Tibial nerve (tissue), 4 donors: ENCODE data around the gene SPTBN4. TPM values are rescaled to one million over a fixed set of nuclear protein-coding genes. Genes with fewer than 3 reads are reported as not detected.

Experiments
- DNase-seq, 2 donors: peaks; one replicate each; pipeline ENCODE4 v3.0.0-alpha.2; 2019; ENCODE audit warnings: low spot score in 2 of 2
- H3K27ac ChIP-seq, 4 donors: fragments of 200-600 bp; sonication (generic) in 3 of 4; one replicate each; pipeline ENCODE4 v1.5.1; 2017 to 2019; ENCODE audit warnings: mild to moderate bottlenecking in 1 of 4
- H3K27me3 ChIP-seq, 2 donors: fragments of 200-600 bp; sonication (generic) in 1 of 2; one replicate each; pipeline versions ENCODE4 v1.5.1 to v1.6.0; 2017 to 2019
- H3K36me3 ChIP-seq, 3 donors: fragments of 200-600 bp; sonication (generic); one replicate each; pipeline ENCODE4 v1.5.1; 2018 to 2019
- H3K4me1 ChIP-seq, 4 donors: fragments of 200-600 bp; sonication (generic) in 3 of 4; one replicate each; pipeline ENCODE4 v1.5.1; 2017 to 2019
- H3K4me3 ChIP-seq, 4 donors: fragments of 200-600 bp; sonication (generic) in 3 of 4; one replicate each; pipeline ENCODE4 v1.5.1; 2017 to 2019; ENCODE audit warnings: mild to moderate bottlenecking in 1 of 4, moderate library complexity in 1 of 4
- H3K9me3 ChIP-seq, 4 donors: fragments of 200-600 bp; sonication (generic) in 3 of 4; one replicate each; pipeline ENCODE4 v1.5.1; 2017 to 2019
- CTCF ChIP-seq, 5 experiments: fragments of 200-600 bp in 3 of 5; fragments of 450-650 bp in 2 of 5; sonication (generic) in 3 of 5; IDR thresholded peaks; one replicate each; pipeline ENCODE4 v1.5.1; 2016 to 2019; ENCODE audit warnings: antibody characterized with exemption in 5 of 5, mild to moderate bottlenecking in 3 of 5, moderate library complexity in 2 of 5
- EP300 ChIP-seq, 2 donors: sonication (generic); formaldehyde crosslinking; IDR thresholded peaks; one replicate each; pipeline ENCODE4 v1.6.1; 2017; ENCODE audit warnings: antibody characterized with exemption in 2 of 2, mild to moderate bottlenecking in 1 of 2
- POLR2A ChIP-seq, 2 donors: fragments of 450-650 bp; IDR thresholded peaks; one replicate each; pipeline ENCODE4 v1.6.1; 2017; ENCODE audit warnings: antibody characterized with exemption in 2 of 2, mild to moderate bottlenecking in 2 of 2, moderate library complexity in 2 of 2
- WGBS, 2 donors: methylation state at CpG; one replicate each; pipeline ENCODE4 v1.1.5; 2018; 5-methylcytosine and 5-hydroxymethylcytosine counted together
- total RNA-seq, 4 donors: library from RNA; depleted of rRNA; stranded (reverse); fragments of >200 nt; gene quantifications; one replicate each; pipeline ENCODE4 v1.1.0, GENCODE V29; 2016

The SPTBN4 gene
- total RNA-seq, 4 donors from 2014 or later: 14.9 to 24.0 (median 19.7) TPM

- peak overlapping the region in 3 of 4 donors; percentile 36 to 90 (median 52) for H3K4me3 ChIP-seq
- H3K4me1 ChIP-seq: peaks cover 0 to 95% (median 72%) of the 10 kb centered on the region in 4 donors
- no peaks in the 10 kb centered on the region for H3K9me3 ChIP-seq
- no peak for TF ChIP-seq POLR2A (IDR thresholded peaks at IDR 0.05)
- TF ChIP-seq EP300 (IDR thresholded peaks at IDR 0.05): no peak
- TF ChIP-seq CTCF (IDR thresholded peaks at IDR 0.05): no peak
- peaks cover 0 to 6% of the 10 kb centered on the region in 2 donors for H3K27me3 ChIP-seq
- no peak for DNase-seq
- H3K36me3 ChIP-seq: no peaks in the 10 kb centered on the region
- WGBS, 2 donors: 36 to 46% methylated on average over 22 to 28 of the region's 29 CpGs
- H3K27ac ChIP-seq: peak overlapping the region; percentile 84 to 95 (median 92)
These were observed 137.9 kb downstream of the SPTBN4 start for GRCh38 chr19:40604647-40605215.

DNA sequence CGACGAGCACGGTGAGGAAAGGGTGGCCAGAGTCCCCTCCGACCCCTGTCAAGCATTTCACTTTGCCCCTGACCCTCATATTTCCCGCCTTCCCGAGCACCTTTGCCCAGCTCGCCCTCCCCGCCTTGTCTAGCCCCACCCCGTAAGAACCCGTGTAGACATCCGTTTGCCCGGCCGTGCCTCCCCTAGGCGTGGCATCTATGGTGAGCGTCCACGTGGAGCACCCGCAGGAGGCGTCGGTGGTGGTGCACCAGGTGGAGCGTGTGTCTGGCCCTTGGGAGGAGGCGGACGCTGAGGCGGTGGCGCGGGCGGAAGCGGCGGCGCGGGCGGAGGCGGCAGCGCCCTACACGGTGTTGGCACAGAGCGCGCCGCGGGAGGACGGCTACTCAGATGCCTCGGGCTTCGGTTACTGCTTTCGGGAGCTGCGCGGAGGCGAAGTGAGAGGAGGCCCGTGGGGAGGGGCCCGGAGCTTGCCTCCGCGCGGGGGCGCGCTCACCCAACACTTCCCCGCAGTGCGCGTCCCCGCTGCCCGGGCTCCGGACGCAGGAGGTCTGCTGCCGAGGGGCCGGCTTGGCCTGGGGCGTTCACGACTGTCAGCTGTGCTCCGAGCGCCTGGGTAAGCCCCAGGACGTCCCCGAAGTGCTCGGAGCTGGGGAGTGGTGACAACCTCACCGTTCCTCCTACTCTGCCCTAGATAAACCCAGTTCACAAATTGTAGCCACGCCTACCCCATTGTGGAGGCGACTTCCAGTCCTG, 138.6 kb downstream of the SPTBN4 start:
- H3K27ac ChIP-seq: peak overlapping the region; percentile 84 to 95 (median 92)
- 3 to 10% methylated on average over 16 to 64 of the region's 71 CpGs for WGBS, 2 donors
- no peaks in the 10 kb centered on the region for H3K9me3 ChIP-seq
- H3K27me3 ChIP-seq: no peaks in the 10 kb centered on the region
- peak overlapping the region; percentile 7 to 90 (median 44) for H3K4me3 ChIP-seq
- DNase-seq: peak in 1 of 2 donors; percentile 61
- H3K4me1 ChIP-seq: peaks cover 0 to 95% (median 71%) of the 10 kb centered on the region in 4 donors
- no peaks in the 10 kb centered on the region for H3K36me3 ChIP-seq
- TF ChIP-seq POLR2A (IDR thresholded peaks at IDR 0.05): no peak
- peak in 2 of 5 experiments; percentile 23 to 49 for TF ChIP-seq CTCF (IDR thresholded peaks at IDR 0.05)
- peak in 1 of 2 donors; percentile 14 for TF ChIP-seq EP300 (IDR thresholded peaks at IDR 0.05)

- TF ChIP-seq EP300 (IDR thresholded peaks at IDR 0.05) (peak in 1 of 2 donors; percentile 49), CTCF (IDR thresholded peaks at IDR 0.05) (no peak)
- 58 to 59% methylated on average over 19 to 30 of the region's 31 CpGs for WGBS, 2 donors
- H3K36me3 ChIP-seq: peaks cover 0 to 14% (median 0%) of the 10 kb centered on the region in 3 donors
- no peak for DNase-seq
- H3K9me3 ChIP-seq: no peaks in the 10 kb centered on the region
- H3K4me1 ChIP-seq: peaks cover 0 to 98% (median 63%) of the 10 kb centered on the region in 4 donors
- H3K4me3 ChIP-seq: no peak overlapping the region
- H3K27ac ChIP-seq: peak overlapping the region; percentile 2 to 95 (median 82)
- H3K27me3 ChIP-seq: no peaks in the 10 kb centered on the region
These were observed 140.8 kb downstream of the SPTBN4 start for GRCh38 chr19:40607311-40608239.

DNA sequence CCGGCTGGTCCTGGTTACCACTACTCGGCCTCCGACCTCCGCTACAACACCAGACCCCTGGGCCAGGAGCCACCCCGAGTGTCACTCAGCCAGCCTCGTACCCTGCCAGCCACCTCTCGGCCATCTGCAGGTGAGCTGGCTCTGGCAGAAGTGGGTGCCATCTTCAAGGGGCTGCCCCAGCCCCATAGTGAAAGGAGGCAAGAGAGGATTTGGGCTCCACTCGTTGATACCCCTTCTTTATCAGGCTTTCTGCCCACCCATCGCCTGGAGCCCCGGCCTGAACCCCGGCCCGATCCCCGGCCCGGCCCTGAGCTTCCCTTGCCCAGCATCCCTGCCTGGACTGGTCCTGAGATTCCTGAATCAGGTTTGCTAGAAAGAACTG, 141.4 kb downstream of the SPTBN4 start:
- Histone ChIP-seq H3K27me3 (no peaks in the 10 kb centered on the region), H3K9me3 (no peaks in the 10 kb centered on the region)
- 87 to 90% methylated on average over 14 of the region's 14 CpGs for WGBS, 2 donors

More for the DNA sequence above, 141.4 kb downstream of the SPTBN4 start:
- H3K4me3 ChIP-seq: no peak overlapping the region
- H3K27ac ChIP-seq: peak overlapping the region in 3 of 4 donors; percentile 71 to 95 (median 94)
- peaks cover 0 to 98% (median 56%) of the 10 kb centered on the region in 4 donors for H3K4me1 ChIP-seq
- no peak for DNase-seq
- H3K36me3 ChIP-seq: peaks cover 0 to 20% (median 0%) of the 10 kb centered on the region in 3 donors
- TF ChIP-seq CTCF (IDR thresholded peaks at IDR 0.05) (no peak), POLR2A (IDR thresholded peaks at IDR 0.05) (no peak), EP300 (IDR thresholded peaks at IDR 0.05) (no peak)
